HG02840 (cell line): Measurements from ENCODE around the gene TUBB1.
"Not testable (repeated sequence)": the region's sequence is repeated elsewhere in the genome, so short reads cannot be mapped to it uniquely, and the experiment has no call there.

Experiments
- ATAC-seq: cut with Tn5 transposase; IDR thresholded peaks from one replicate; pipeline ENCODE4 v1.9.1; 2021; ENCODE audit warnings: mild to moderate bottlenecking, moderate library complexity, moderate number of reproducible peaks; ENCODE audit not compliant: unreplicated experiment, low FRiP score

Gene TUBB1

GRCh38 chr20:59004763-59005522 lies 14.3 kb upstream of the TUBB1 start:
- ATAC-seq = peak; percentile 44

- ATAC-seq = no peak
Observed at GRCh38 chr20:59005523-59006166, 13.6 kb upstream of the TUBB1 start.

GRCh38 chr20:59006167-59006863 lies 12.9 kb upstream of the TUBB1 start:
- no peak for ATAC-seq

- ATAC-seq = no peak
Observed at GRCh38 chr20:59006864-59007664, 12.2 kb upstream of the TUBB1 start, which contains the start of gene CTSZ. Gene CTSZ (minus strand): TSS chr20:59007254. CDS start chr20:59007128, 126 bp downstream.

- no peak for ATAC-seq
Observed at GRCh38 chr20:59007665-59008511, 11.3 kb upstream of the TUBB1 start.

- ATAC-seq = no peak
Observed at GRCh38 chr20:59008715-59009336, 10.4 kb upstream of the TUBB1 start.

GRCh38 chr20:59010321-59010994 lies 8.8 kb upstream of the TUBB1 start:
- ATAC-seq = no peak

GRCh38 chr20:59010995-59011873 lies 8.0 kb upstream of the TUBB1 start:
- ATAC-seq = no peak

GRCh38 chr20:59011874-59012157 lies 7.4 kb upstream of the TUBB1 start:
- not testable (repeated sequence) for ATAC-seq

GRCh38 chr20:59013031-59013951 lies 5.9 kb upstream of the TUBB1 start:
- no peak for ATAC-seq

- no peak for ATAC-seq
Observed at GRCh38 chr20:59013959-59014608, 5.1 kb upstream of the TUBB1 start.

- ATAC-seq = no peak
Observed at GRCh38 chr20:59014680-59015389, 4.4 kb upstream of the TUBB1 start.

- no peak for ATAC-seq
Observed at GRCh38 chr20:59015411-59015810, 3.8 kb upstream of the TUBB1 start.

GRCh38 chr20:59015812-59016711 lies 3.2 kb upstream of the TUBB1 start:
- ATAC-seq = no peak
